Lower lobe of right lung (tissue), 2 donors: ENCODE measurements around the gene EXD3. TPM values are rescaled to one million over a fixed set of nuclear protein-coding genes. Genes with fewer than 3 reads are reported as not detected.

Source experiments
- ATAC-seq, 2 donors: fragments of 200-7000 bp; cut with Tn5 transposase; one replicate each; pipeline ENCODE4 v1.9.1; 2020 to 2022; ENCODE audit warnings: mild to moderate bottlenecking in 2 of 2, moderate library complexity in 2 of 2
- DNase-seq: peaks from one replicate; pipeline ENCODE4 v3.0.0-alpha.2; 2020
- H3K27ac ChIP-seq: fragments of 200-600 bp; one replicate; pipeline ENCODE4 v1.8.0; 2022
- H3K27me3 ChIP-seq: fragments of 200-600 bp; one replicate; pipeline ENCODE4 v1.8.0; 2022; ENCODE audit warnings: low read depth
- H3K36me3 ChIP-seq: fragments of 200-600 bp; one replicate; pipeline ENCODE4 v1.8.0; 2022; ENCODE audit warnings: mild to moderate bottlenecking
- H3K4me1 ChIP-seq: fragments of 200-600 bp; one replicate; pipeline ENCODE4 v1.8.0; 2022
- H3K4me3 ChIP-seq: fragments of 200-600 bp; one replicate; pipeline ENCODE4 v1.8.0; 2022; ENCODE audit warnings: mild to moderate bottlenecking
- H3K9me3 ChIP-seq: fragments of 200-600 bp; one replicate; pipeline ENCODE4 v1.8.0; 2022
- CTCF ChIP-seq: fragments of 200-600 bp; IDR thresholded peaks from one replicate; pipeline ENCODE4 v1.8.0; 2022; ENCODE audit warnings: antibody characterized with exemption, mild to moderate bottlenecking
- intact Hi-C: fragments of 100-400 bp; cut with DNase I; formaldehyde crosslinking; loops from one replicate; pipeline ENCODE4 v1.11.0; 2022
- total RNA-seq: library from RNA; stranded (reverse); fragmentation: NEBNext Ultra II Directional; extraction: Animal tissue kit (Norgen Biotek cat#: 25700); gene quantifications from one replicate; pipeline ENCODE4 v1.2.1, GENCODE V29; 2021
- donor health status: DM: no; HTN: yes; CAD: no; lungs with severe emphysema.

The EXD3 gene
- total RNA-seq, 1 donor from 2014 or later: 25.2 TPM

DNA sequence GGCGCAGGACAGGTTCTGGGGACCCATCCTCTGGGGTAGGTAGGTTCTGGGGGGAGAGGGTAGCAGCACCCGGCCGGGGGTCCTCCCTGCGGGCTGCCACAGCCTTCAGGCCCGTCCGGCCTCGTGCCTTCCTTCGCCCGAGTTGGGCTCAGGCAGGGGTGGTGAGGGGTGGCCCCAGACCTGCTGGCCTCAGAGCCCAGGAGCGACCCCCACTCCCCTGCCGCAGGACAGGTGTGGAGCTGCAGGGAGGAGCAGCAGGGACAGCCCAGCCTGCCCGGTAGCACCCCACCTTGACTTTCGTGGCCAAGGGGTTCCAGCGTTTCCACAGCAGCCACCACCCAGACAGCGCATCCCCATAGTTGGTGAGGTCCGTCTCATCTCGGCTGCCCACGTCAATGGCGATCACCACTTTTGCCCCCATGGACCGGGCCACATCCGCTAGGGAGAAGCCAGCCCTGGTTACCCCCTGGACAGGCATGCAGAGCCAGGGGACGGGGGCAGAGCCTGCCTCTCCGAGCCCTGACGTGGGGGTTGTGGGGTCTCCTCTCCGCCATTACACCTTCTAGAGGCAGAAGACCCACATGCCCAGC is 39.5 kb upstream of the EXD3 start:
- TF ChIP-seq CTCF: no peak
- no peaks in the 10 kb centered on the region for H3K36me3 ChIP-seq
- DNase-seq (no peak), ATAC-seq (no peak)
- peaks cover 16% of the 10 kb centered on the region for H3K4me1 ChIP-seq
- no peak overlapping the region for H3K4me3 ChIP-seq
- no peaks in the 10 kb centered on the region for H3K27me3 ChIP-seq
- no peaks in the 10 kb centered on the region for H3K9me3 ChIP-seq
- no peak overlapping the region for H3K27ac ChIP-seq
- intact Hi-C loops: no loop called here

- H3K4me1 ChIP-seq: peaks cover 16% of the 10 kb centered on the region
- no peaks in the 10 kb centered on the region for H3K9me3 ChIP-seq
- ATAC-seq (peak; percentile 2 to 10), DNase-seq (peak; percentile 78)
- H3K36me3 ChIP-seq: no peaks in the 10 kb centered on the region
- no peak overlapping the region for H3K27ac ChIP-seq
- TF ChIP-seq CTCF: no peak
- H3K27me3 ChIP-seq: no peaks in the 10 kb centered on the region
- no peak overlapping the region for H3K4me3 ChIP-seq
- intact Hi-C loops: no loop called here
Observed at GRCh38 chr9:137461663-137462395, 38.9 kb upstream of the EXD3 start.

DNA sequence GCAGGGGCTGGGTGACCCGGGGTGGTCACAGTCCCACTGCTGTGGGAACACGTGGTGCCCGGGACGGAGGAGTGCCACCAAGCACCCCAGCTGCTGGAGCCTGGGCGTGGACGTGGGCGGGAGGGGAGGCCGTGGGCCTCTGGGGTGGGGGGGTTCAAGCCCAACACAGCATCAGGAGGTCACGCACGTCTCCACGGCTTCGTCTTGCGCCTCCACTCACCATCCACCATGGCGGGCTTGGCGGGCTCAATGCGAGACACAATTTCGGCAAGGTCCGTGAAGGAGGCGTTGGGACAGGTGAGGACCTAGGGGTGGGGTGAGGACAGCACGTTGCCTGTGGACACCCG is 38.3 kb upstream of the EXD3 start:
- intact Hi-C loops: no loop called here
- no peak for ATAC-seq
- Histone ChIP-seq H3K27ac (no peak overlapping the region), H3K9me3 (no peaks in the 10 kb centered on the region), H3K36me3 (no peaks in the 10 kb centered on the region), H3K27me3 (no peaks in the 10 kb centered on the region), H3K4me3 (no peak overlapping the region), H3K4me1 (peaks cover 16% of the 10 kb centered on the region)
- DNase-seq: no peak
- TF ChIP-seq CTCF: no peak

- Histone ChIP-seq H3K4me3 (no peak overlapping the region), H3K9me3 (no peaks in the 10 kb centered on the region), H3K36me3 (no peaks in the 10 kb centered on the region), H3K27me3 (no peaks in the 10 kb centered on the region), H3K27ac (no peak overlapping the region), H3K4me1 (peaks cover 16% of the 10 kb centered on the region)
- ATAC-seq: no peak
- intact Hi-C loops: no loop called here
- no peak for DNase-seq
- no peak for TF ChIP-seq CTCF
Observed at GRCh38 chr9:137460363-137461315, 37.7 kb upstream of the EXD3 start.

DNA sequence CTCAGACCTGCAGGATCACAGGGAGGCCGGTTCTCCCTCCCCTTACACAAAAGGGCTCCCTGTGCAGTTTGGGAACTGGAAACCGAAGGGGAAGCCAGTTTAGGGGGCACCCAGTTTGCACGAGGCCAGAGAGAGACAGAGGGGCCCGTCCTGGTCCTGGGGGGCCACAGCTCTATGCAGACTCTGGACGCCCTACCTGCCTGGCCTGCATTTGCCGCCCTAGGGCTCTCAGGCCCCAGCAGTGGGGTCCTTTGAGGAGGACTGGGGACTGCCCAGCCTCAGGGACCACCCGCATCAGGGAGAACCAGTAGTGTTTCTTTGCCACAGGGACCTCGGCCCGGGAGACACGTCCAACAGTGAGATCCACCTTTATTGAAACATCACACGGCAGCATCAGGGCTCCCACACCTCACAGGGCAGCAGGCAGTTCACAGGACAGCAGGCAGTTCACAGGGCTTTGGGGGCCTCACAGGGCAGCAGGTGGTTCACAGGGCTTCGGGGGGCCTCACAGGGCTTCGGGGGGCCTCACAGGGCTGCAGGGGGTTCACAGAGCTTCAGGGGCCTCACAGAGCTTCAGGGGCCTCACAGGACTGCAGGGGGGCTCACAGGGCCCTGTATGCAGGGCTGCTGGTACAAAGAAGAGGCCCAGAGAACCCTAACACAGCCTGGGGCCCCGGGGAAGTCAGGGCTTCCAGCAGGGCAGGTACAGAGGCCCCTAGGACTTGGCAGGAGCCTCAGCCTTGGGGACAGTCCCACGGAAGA is 36.8 kb upstream of the EXD3 start:
- no peak for TF ChIP-seq CTCF

More for the DNA sequence above, 36.8 kb upstream of the EXD3 start:
- H3K4me1 ChIP-seq: peaks cover 21% of the 10 kb centered on the region
- DNase-seq: no peak
- H3K4me3 ChIP-seq: peak overlapping the region; percentile 64
- H3K27ac ChIP-seq: peak overlapping the region; percentile 69
- ATAC-seq: peak; percentile 0 to 3
- no peaks in the 10 kb centered on the region for H3K36me3 ChIP-seq
- intact Hi-C loops: no loop called here
- no peaks in the 10 kb centered on the region for H3K9me3 ChIP-seq
- no peaks in the 10 kb centered on the region for H3K27me3 ChIP-seq
